H9 (cell line): ENCODE data around the gene CACNA1D. TPM values are rescaled to one million over a fixed set of nuclear protein-coding genes. Genes with fewer than 3 reads are reported as not detected.

ENCODE experiments used
- DNase-seq: peaks from one replicate; pipeline ENCODE4 v3.0.0-alpha.2; 2017
- H2AFZ ChIP-seq: one replicate; pipeline ENCODE4 v1.6.1; 2013; ENCODE audit warnings: mild to moderate bottlenecking, low read length, control low read depth, moderate library complexity
- H2AK5ac ChIP-seq: 2 replicates; pipeline ENCODE4 v1.6.1; 2013; ENCODE audit warnings: low read length, control low read depth, mixed read lengths; ENCODE audit not compliant: insufficient read length
- H2BK120ac ChIP-seq: one replicate; pipeline ENCODE4 v1.6.1; 2013; ENCODE audit warnings: low read depth, mild to moderate bottlenecking, low read length, control low read depth, inconsistent platforms; ENCODE audit not compliant: poor library complexity, severe bottlenecking
- H2BK12ac ChIP-seq: 2 replicates; pipeline ENCODE4 v1.6.1; 2013; ENCODE audit warnings: low read length, control low read depth, mixed read lengths, low read depth; ENCODE audit not compliant: insufficient read length
- H2BK15ac ChIP-seq: 2 replicates; pipeline ENCODE4 v1.6.1; 2013; ENCODE audit warnings: low read depth, low read length, control low read depth
- H2BK20ac ChIP-seq: one replicate; pipeline ENCODE4 v1.6.1; 2013; ENCODE audit warnings: low read depth, mild to moderate bottlenecking, low read length, control low read depth, inconsistent platforms; ENCODE audit not compliant: poor library complexity, severe bottlenecking
- H2BK5ac ChIP-seq: 2 replicates; pipeline ENCODE4 v1.6.1; 2013; ENCODE audit warnings: low read length, control low read depth, mixed read lengths; ENCODE audit not compliant: insufficient read length
- H3K14ac ChIP-seq: 2 replicates; pipeline ENCODE4 v1.6.1; 2013; ENCODE audit warnings: low read length, control low read depth; ENCODE audit not compliant: insufficient read depth
- H3K18ac ChIP-seq: 2 replicates; pipeline ENCODE4 v1.6.1; 2013; ENCODE audit warnings: low read depth, mild to moderate bottlenecking, mixed read lengths, low read length, control low read depth; ENCODE audit not compliant: insufficient read length
- H3K23ac ChIP-seq: 2 replicates; pipeline ENCODE4 v1.6.1; 2013; ENCODE audit warnings: low read length, control low read depth, mixed read lengths, low read depth; ENCODE audit not compliant: insufficient read length
- H3K23me2 ChIP-seq: 2 replicates; pipeline ENCODE4 v1.6.1; 2013; ENCODE audit warnings: low read depth, mild to moderate bottlenecking, mixed read lengths, low read length, control low read depth; ENCODE audit not compliant: insufficient read length, poor library complexity, severe bottlenecking
- H3K27ac ChIP-seq: 2 replicates; pipeline ENCODE4 v1.5.1; 2013; ENCODE audit warnings: low read length, control low read depth, mixed read lengths, low read depth; ENCODE audit not compliant: insufficient read length
- H3K27me3 ChIP-seq: 2 replicates; pipeline ENCODE4 v1.6.1; 2013; ENCODE audit warnings: low read length, control low read depth, inconsistent platforms; ENCODE audit not compliant: insufficient read depth
- H3K4ac ChIP-seq: 2 replicates; pipeline ENCODE4 v1.6.1; 2013; ENCODE audit warnings: low read depth, mild to moderate bottlenecking, control low read depth, inconsistent platforms, low read length, moderate library complexity
- H3K4me1 ChIP-seq: 2 replicates; pipeline ENCODE4 v1.6.1; 2013; ENCODE audit warnings: low read length, control low read depth, inconsistent platforms; ENCODE audit not compliant: insufficient read depth
- H3K4me2 ChIP-seq: 2 replicates; pipeline ENCODE4 v1.6.1; 2013; ENCODE audit warnings: low read length, control low read depth, mixed read lengths; ENCODE audit not compliant: insufficient read length, insufficient read depth
- H3K56ac ChIP-seq: 2 replicates; pipeline ENCODE4 v1.6.1; 2013; ENCODE audit warnings: low read depth, mild to moderate bottlenecking, mixed read lengths, low read length, control low read depth; ENCODE audit not compliant: insufficient read length
- H3K79me1 ChIP-seq: 2 replicates; pipeline ENCODE4 v1.6.1; 2013; ENCODE audit warnings: low read depth, mild to moderate bottlenecking, moderate library complexity, low read length, control low read depth, inconsistent platforms; ENCODE audit not compliant: insufficient read depth, poor library complexity, severe bottlenecking
- H3K79me2 ChIP-seq: 2 replicates; pipeline ENCODE4 v1.6.1; 2013; ENCODE audit warnings: low read length, control low read depth, inconsistent platforms; ENCODE audit not compliant: insufficient read depth
- H3K9ac ChIP-seq: 2 replicates; pipeline ENCODE4 v1.6.1; 2013; ENCODE audit warnings: low read length, control low read depth, mixed read lengths; ENCODE audit not compliant: insufficient read length; ENCODE audit errors: extremely low read depth
- H3K9me3 ChIP-seq: one replicate; pipeline ENCODE4 v1.6.1; 2013; ENCODE audit warnings: low read depth, low read length, inconsistent platforms; ENCODE audit not compliant: control insufficient read depth
- H3T11ph ChIP-seq: one replicate; pipeline ENCODE4 v1.6.1; 2013; ENCODE audit warnings: mild to moderate bottlenecking, low read length, control low read depth, inconsistent platforms
- H4K20me1 ChIP-seq: one replicate; pipeline ENCODE4 v1.6.1; 2013; ENCODE audit not compliant: control insufficient read depth, insufficient read length, insufficient read depth
- H4K5ac ChIP-seq: 2 replicates; pipeline ENCODE4 v1.6.1; 2013; ENCODE audit warnings: low read depth, mild to moderate bottlenecking, mixed read lengths, low read length, control low read depth; ENCODE audit not compliant: insufficient read length
- H4K8ac ChIP-seq: replicated peaks from 2 replicates; pipeline ENCODE4 v1.6.1; 2013; ENCODE audit warnings: low read length, control low read depth, mixed read lengths, low read depth; ENCODE audit not compliant: insufficient read length
- H4K91ac ChIP-seq: 2 replicates; pipeline ENCODE4 v1.6.1; 2013; ENCODE audit warnings: low read depth, mild to moderate bottlenecking, moderate library complexity, mixed read lengths, low read length, control low read depth; ENCODE audit not compliant: insufficient read length
- H3K27ac Mint-ChIP-seq, 3 experiments: 2 replicates in 2 of 3; 3 replicates in 1 of 3; pipeline ENCODE4 v1.8.0; 2020 to 2021; ENCODE audit warnings: mixed read lengths in 3 of 3, mild to moderate bottlenecking in 1 of 3, moderate library complexity in 1 of 3
- H3K27me3 Mint-ChIP-seq: 2 replicates; pipeline ENCODE4 v1.8.0; 2021; ENCODE audit warnings: low read depth, mild to moderate bottlenecking, moderate library complexity, mixed read lengths
- H3K36me3 Mint-ChIP-seq, 3 experiments: 2 replicates in 2 of 3; 3 replicates in 1 of 3; pipeline ENCODE4 v1.8.0; 2020 to 2021; ENCODE audit warnings: low read depth in 3 of 3, mixed read lengths in 3 of 3; ENCODE audit not compliant: insufficient read depth in 1 of 3
- H3K4me1 Mint-ChIP-seq, 2 experiments: 2 replicates each; pipeline ENCODE4 v1.8.0; 2020; ENCODE audit warnings: mixed read lengths in 2 of 2
- H3K4me3 Mint-ChIP-seq, 2 experiments: 2 replicates in 1 of 2; 3 replicates in 1 of 2; pipeline ENCODE4 v1.8.0; 2020 to 2021; ENCODE audit warnings: mild to moderate bottlenecking in 2 of 2, mixed read lengths in 2 of 2, moderate library complexity in 1 of 2
- H3K9me3 Mint-ChIP-seq, 2 experiments: 2 replicates in 1 of 2; 3 replicates in 1 of 2; pipeline ENCODE4 v1.8.0; 2020; ENCODE audit warnings: mild to moderate bottlenecking in 2 of 2, mixed read lengths in 2 of 2, moderate library complexity in 1 of 2
- WGBS: extraction: QIAGEN DNeasy Blood & Tissue Kit; methylation state at CpG from one replicate; pipeline ENCODE4 v1.1.7; 2013; ENCODE audit warnings: missing lambda C conversion rate, low lambda C conversion rate, mixed read lengths; ENCODE audit not compliant: insufficient read length; ENCODE audit errors: extremely low coverage; 5-methylcytosine and 5-hydroxymethylcytosine counted together
- total RNA-seq: library from RNA; stranded (reverse); gene quantifications from 2 replicates; pipeline ENCODE4 v1.2.1, GENCODE V29; 2021
- TF ChIP-seq, protein P1 (sequence below): fragments of 200-600 bp; sonication (generic); conservative IDR thresholded peaks from 3 replicates; pipeline ENCODE4 v1.8.0; 2021; ENCODE audit warnings: antibody characterized with exemption, mild to moderate bottlenecking

Gene CACNA1D
- total RNA-seq, 1 experiment from 2014 or later = 3.5 TPM

GRCh38 chr3:53715815-53716483 lies 221.5 kb downstream of the CACNA1D start:
- no peaks in the 10 kb centered on the region for H3K79me2 ChIP-seq
- H3K27ac ChIP-seq = no peak overlapping the region
- Mint-ChIP-seq H3K4me1 (peaks cover 20 to 21% of the 10 kb centered on the region in 2 experiments), H3K27ac (0 out of 7 replicates have a peak overlapping the region, but pooled peaks of 1 of the 3 experiments have one; percentile 15), H3K9me3 (no peaks in the 10 kb centered on the region), H3K27me3 (no peaks in the 10 kb centered on the region; the same call in none of the 2 replicates), H3K4me3 (no peak overlapping the region), H3K36me3 (no peaks in the 10 kb centered on the region)
- no peak overlapping the region for H4K5ac ChIP-seq
- no peaks in the 10 kb centered on the region for H3K23me2 ChIP-seq
- no CpG with 5 or more reads among the region's 5 CpGs for WGBS
- no peak overlapping the region for H3K9ac ChIP-seq
- H2BK5ac ChIP-seq = no peak overlapping the region
- H3T11ph ChIP-seq = no peak overlapping the region
- H3K27me3 ChIP-seq = no peaks in the 10 kb centered on the region
- no peak overlapping the region for H3K4me2 ChIP-seq
- no peaks in the 10 kb centered on the region for H3K9me3 ChIP-seq
- no peak overlapping the region for H3K18ac ChIP-seq
- no peak overlapping the region for H4K91ac ChIP-seq
- no peak overlapping the region for H2BK120ac ChIP-seq
- no peak overlapping the region for H4K8ac ChIP-seq
- peaks cover 1% of the 10 kb centered on the region; the same call in 1 of the 2 replicates for H3K4me1 ChIP-seq
- no peak overlapping the region for H2BK20ac ChIP-seq
- DNase-seq = no peak
- no peaks in the 10 kb centered on the region for H4K20me1 ChIP-seq
- no peak overlapping the region for H3K23ac ChIP-seq
- H2BK15ac ChIP-seq = no peak overlapping the region
- H2BK12ac ChIP-seq = no peak overlapping the region
- no peak overlapping the region for H2AK5ac ChIP-seq
- TF ChIP-seq, protein P1, sequence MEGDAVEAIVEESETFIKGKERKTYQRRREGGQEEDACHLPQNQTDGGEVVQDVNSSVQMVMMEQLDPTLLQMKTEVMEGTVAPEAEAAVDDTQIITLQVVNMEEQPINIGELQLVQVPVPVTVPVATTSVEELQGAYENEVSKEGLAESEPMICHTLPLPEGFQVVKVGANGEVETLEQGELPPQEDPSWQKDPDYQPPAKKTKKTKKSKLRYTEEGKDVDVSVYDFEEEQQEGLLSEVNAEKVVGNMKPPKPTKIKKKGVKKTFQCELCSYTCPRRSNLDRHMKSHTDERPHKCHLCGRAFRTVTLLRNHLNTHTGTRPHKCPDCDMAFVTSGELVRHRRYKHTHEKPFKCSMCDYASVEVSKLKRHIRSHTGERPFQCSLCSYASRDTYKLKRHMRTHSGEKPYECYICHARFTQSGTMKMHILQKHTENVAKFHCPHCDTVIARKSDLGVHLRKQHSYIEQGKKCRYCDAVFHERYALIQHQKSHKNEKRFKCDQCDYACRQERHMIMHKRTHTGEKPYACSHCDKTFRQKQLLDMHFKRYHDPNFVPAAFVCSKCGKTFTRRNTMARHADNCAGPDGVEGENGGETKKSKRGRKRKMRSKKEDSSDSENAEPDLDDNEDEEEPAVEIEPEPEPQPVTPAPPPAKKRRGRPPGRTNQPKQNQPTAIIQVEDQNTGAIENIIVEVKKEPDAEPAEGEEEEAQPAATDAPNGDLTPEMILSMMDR = no peak
- no peak overlapping the region for H2AFZ ChIP-seq
- H3K14ac ChIP-seq = no peak overlapping the region
- no peak overlapping the region for H3K4ac ChIP-seq
- no peak overlapping the region for H3K56ac ChIP-seq
- H3K79me1 ChIP-seq = no peaks in the 10 kb centered on the region
